PC-9 (cell line): ENCODE results near the gene KTN1. TPM values are rescaled to one million over a fixed set of nuclear protein-coding genes. Genes with fewer than 3 reads are reported as not detected.

Experiments used
- BruUV-seq: library from RNA; stranded (reverse); fragments of 400-500 nt; replicated peaks from 2 replicates; lab custom pipeline; 2021; lab: Mats Ljungman, UMichigan
- CTCF ChIA-PET: fragments of 300-600 bp; sonication (Branson Sonifier 250); formaldehyde crosslinking; loops from one replicate; lab custom pipeline; 2022; ENCODE audit warnings: antibody characterized with exemption; lab: Charles Lee
- POLR2A ChIA-PET: fragments of 300-600 bp; sonication (Branson Sonifier 250); formaldehyde crosslinking; loops from one replicate; lab custom pipeline; 2022; ENCODE audit warnings: antibody characterized with exemption; ENCODE audit not compliant: unreplicated experiment; lab: Charles Lee
- DNase-seq, 2 experiments: peaks; one replicate each; pipeline versions ENCODE4 v3.0.0 to v3.0.0-alpha.2; 2015 to 2022; ENCODE audit warnings: mixed read lengths in 1 of 2
- H2AFZ ChIP-seq: fragments of 200-600 bp; sonication (generic); 2 replicates; pipeline ENCODE4 v1.8.1; 2017; ENCODE audit warnings: antibody characterized with exemption
- H3F3A ChIP-seq: fragments of 200-600 bp; sonication (generic); 2 replicates; pipeline ENCODE4 v1.8.1; 2017; ENCODE audit warnings: antibody characterized with exemption, mild to moderate bottlenecking, low read depth; ENCODE audit not compliant: insufficient read depth
- H3K27ac ChIP-seq: fragments of 200-600 bp; sonication (generic); 2 replicates; pipeline ENCODE4 v1.6.1; 2016; ENCODE audit warnings: mixed run types
- H3K27me3 ChIP-seq: fragments of 200-600 bp; sonication (generic); 2 replicates; pipeline ENCODE4 v1.6.1; 2016; ENCODE audit warnings: low read depth, mixed run types; ENCODE audit not compliant: insufficient read depth
- H3K36me3 ChIP-seq: fragments of 200-600 bp; sonication (generic); 2 replicates; pipeline ENCODE4 v1.6.1; 2016; ENCODE audit warnings: low read depth, mixed run types
- H3K4me1 ChIP-seq: fragments of 200-600 bp; sonication (generic); replicated peaks from 2 replicates; pipeline ENCODE4 v1.6.1; 2016; ENCODE audit warnings: mixed run types; ENCODE audit not compliant: insufficient read depth
- H3K4me2 ChIP-seq: fragments of 200-600 bp; sonication (generic); 2 replicates; pipeline ENCODE4 v1.6.1; 2017; ENCODE audit warnings: mixed run types
- H3K4me3 ChIP-seq: fragments of 200-600 bp; sonication (generic); 2 replicates; pipeline ENCODE4 v1.6.1; 2016; ENCODE audit warnings: mixed run types
- H3K79me2 ChIP-seq: fragments of 200-600 bp; sonication (generic); 2 replicates; pipeline ENCODE4 v1.6.1; 2017; ENCODE audit warnings: low read depth, mixed run types
- H3K9me2 ChIP-seq: fragments of 200-600 bp; sonication (generic); 2 replicates; pipeline ENCODE4 v1.8.1; 2017; ENCODE audit warnings: mild to moderate bottlenecking; ENCODE audit not compliant: insufficient read depth
- H3K9me3 ChIP-seq: fragments of 200-600 bp; sonication (generic); 2 replicates; pipeline ENCODE4 v1.8.1; 2016; ENCODE audit warnings: low read depth; ENCODE audit not compliant: insufficient read depth
- H4K20me1 ChIP-seq: fragments of 200-600 bp; sonication (generic); 2 replicates; pipeline ENCODE4 v1.8.1; 2017; ENCODE audit not compliant: insufficient read depth
- EZH2 ChIP-seq: fragments of 200-600 bp; sonication (generic); IDR thresholded peaks from 2 replicates; pipeline ENCODE4 v1.8.0; 2017; ENCODE audit warnings: antibody characterized with exemption, low read depth
- intact Hi-C: fragments of 100-400 bp; cut with micrococcal nuclease; formaldehyde crosslinking; loops from one replicate; pipeline ENCODE4 v1.10.0; 2022; ENCODE audit not compliant: unreplicated experiment
- total RNA-seq: library from RNA; stranded (reverse); gene quantifications from 2 replicates; pipeline ENCODE4 v1.2.3, GENCODE V29; 2021
- TF ChIP-seq, protein P1 (sequence below): fragments of 200-600 bp; sonication (generic); conservative IDR thresholded peaks from 2 replicates; pipeline ENCODE4 v1.6.1; 2017; ENCODE audit warnings: mixed run types, antibody characterized with exemption, mild to moderate bottlenecking, moderate library complexity

The KTN1 gene
- total RNA-seq, 1 experiment from 2014 or later: 250 TPM

DNA sequence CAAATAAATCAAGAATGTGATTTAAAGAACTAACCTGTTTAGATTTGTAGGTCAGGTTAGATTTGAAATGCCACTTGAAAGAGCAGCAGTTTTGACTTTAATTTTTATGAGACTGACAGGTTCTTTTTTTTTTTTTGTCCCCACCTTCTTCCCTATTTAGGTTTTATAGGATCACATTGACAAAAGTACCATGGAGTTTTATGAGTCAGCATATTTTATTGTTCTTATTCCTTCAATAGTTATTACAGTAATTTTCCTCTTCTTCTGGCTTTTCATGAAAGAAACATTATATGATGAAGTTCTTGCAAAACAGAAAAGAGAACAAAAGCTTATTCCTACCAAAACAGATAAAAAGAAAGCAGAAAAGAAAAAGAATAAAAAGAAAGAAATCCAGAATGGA lies 31.9 kb downstream of the KTN1 start:
- H3K4me2 ChIP-seq: no peak overlapping the region
- no peaks in the 10 kb centered on the region for H3K9me2 ChIP-seq
- peaks cover 15% of the 10 kb centered on the region; the same call in 1 of the 2 replicates for H3F3A ChIP-seq
- TF ChIP-seq EZH2: no peak
- TF ChIP-seq, protein P1, sequence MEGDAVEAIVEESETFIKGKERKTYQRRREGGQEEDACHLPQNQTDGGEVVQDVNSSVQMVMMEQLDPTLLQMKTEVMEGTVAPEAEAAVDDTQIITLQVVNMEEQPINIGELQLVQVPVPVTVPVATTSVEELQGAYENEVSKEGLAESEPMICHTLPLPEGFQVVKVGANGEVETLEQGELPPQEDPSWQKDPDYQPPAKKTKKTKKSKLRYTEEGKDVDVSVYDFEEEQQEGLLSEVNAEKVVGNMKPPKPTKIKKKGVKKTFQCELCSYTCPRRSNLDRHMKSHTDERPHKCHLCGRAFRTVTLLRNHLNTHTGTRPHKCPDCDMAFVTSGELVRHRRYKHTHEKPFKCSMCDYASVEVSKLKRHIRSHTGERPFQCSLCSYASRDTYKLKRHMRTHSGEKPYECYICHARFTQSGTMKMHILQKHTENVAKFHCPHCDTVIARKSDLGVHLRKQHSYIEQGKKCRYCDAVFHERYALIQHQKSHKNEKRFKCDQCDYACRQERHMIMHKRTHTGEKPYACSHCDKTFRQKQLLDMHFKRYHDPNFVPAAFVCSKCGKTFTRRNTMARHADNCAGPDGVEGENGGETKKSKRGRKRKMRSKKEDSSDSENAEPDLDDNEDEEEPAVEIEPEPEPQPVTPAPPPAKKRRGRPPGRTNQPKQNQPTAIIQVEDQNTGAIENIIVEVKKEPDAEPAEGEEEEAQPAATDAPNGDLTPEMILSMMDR: no peak
- no peaks in the 10 kb centered on the region for H3K27me3 ChIP-seq
- no TSS peak for BruUV-seq
- peaks cover 23% of the 10 kb centered on the region for H3K36me3 ChIP-seq
- no peaks in the 10 kb centered on the region for H3K9me3 ChIP-seq
- H3K27ac ChIP-seq: peak overlapping the region; percentile 4; the same call in 1 of the 2 replicates
- no peak overlapping the region for H2AFZ ChIP-seq
- H3K4me3 ChIP-seq: no peak overlapping the region
- H3K4me1 ChIP-seq: peaks cover 33% of the 10 kb centered on the region
- ChIA-PET POLR2A (no interaction called here), CTCF (no interaction called here)
- H3K79me2 ChIP-seq: peaks cover 72% of the 10 kb centered on the region
- DNase-seq: no peak
- intact Hi-C loops: no loop called here
- peaks cover 7% of the 10 kb centered on the region for H4K20me1 ChIP-seq

DNA sequence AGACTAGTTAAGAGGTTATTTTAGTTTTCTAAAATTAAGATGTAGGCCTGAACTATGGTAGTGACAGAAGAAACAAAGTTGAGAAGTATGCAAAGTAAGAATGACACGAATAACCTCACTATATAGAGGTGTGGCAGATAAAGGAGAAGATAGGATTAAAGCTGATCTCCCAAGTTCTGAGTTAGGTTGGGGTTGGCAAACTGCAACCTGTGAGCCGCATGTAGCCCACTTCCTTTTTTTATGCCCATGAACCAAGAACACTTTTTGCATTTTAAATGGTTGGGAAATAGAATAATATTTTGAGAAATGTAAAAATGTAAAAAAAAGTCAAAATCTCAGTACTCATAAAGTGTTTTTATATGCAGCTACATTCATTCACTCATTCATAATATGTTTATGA lies 34.3 kb downstream of the KTN1 start:
- Histone ChIP-seq H3K9me3 (no peaks in the 10 kb centered on the region), H3F3A (peaks cover 9% of the 10 kb centered on the region; the same call in 1 of the 2 replicates)
- CTCF ChIA-PET: no interaction called here

DNA sequence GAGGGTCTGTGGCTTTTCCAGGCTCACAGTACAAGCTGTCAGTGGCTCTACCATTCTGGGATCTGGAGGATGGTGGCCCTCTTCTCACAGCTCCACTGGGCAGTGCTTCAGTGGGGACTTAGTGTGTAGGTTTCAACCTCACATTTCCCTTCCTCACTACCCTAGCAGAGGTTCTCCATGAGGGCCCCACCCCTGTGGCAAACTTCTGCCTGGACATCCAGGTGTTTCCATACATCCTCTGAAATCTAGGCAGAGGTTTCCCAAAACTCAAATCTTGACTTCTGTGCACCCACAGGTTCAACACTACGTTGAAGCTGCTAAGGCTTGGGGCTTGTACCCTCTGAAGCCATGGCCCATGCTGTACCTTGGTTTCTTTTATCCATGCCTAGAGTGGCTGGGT lies 40.3 kb downstream of the KTN1 start:
- Histone ChIP-seq H3K9me3 (0 out of 2 replicates have a peak, but pooled peaks cover 5% of the 10 kb centered on the region), H3K36me3 (peaks cover 57% of the 10 kb centered on the region), H3K9me2 (no peaks in the 10 kb centered on the region), H3K79me2 (no peaks in the 10 kb centered on the region), H3K27me3 (no peaks in the 10 kb centered on the region), H4K20me1 (no peaks in the 10 kb centered on the region), H3K4me2 (no peak overlapping the region), H3K27ac (no peak overlapping the region), H3F3A (peaks cover 2% of the 10 kb centered on the region; the same call in 1 of the 2 replicates), H3K4me1 (no peaks in the 10 kb centered on the region), H2AFZ (no peak overlapping the region), H3K4me3 (no peak overlapping the region)
- BruUV-seq: no TSS peak
- ChIA-PET CTCF (no interaction called here), POLR2A (no interaction called here)
- DNase-seq: no peak
- intact Hi-C loops: no loop called here
- TF ChIP-seq, protein P1: no peak
- no peak for TF ChIP-seq EZH2

More for the DNA sequence above, 34.3 kb downstream of the KTN1 start:
- Histone ChIP-seq H3K27me3 (no peaks in the 10 kb centered on the region), H3K36me3 (peaks cover 39% of the 10 kb centered on the region), H3K27ac (no peak overlapping the region), H3K4me3 (no peak overlapping the region), H3K4me2 (no peak overlapping the region), H3K9me2 (no peaks in the 10 kb centered on the region), H4K20me1 (peaks cover 4% of the 10 kb centered on the region; the same call in 1 of the 2 replicates), H3K79me2 (peaks cover 47% of the 10 kb centered on the region), H3K4me1 (peaks cover 22% of the 10 kb centered on the region), H2AFZ (no peak overlapping the region)
- POLR2A ChIA-PET: no interaction called here
- no TSS peak for BruUV-seq
- DNase-seq: no peak
- TF ChIP-seq, protein P1: no peak
- TF ChIP-seq EZH2: no peak
- intact Hi-C loops: no loop called here
